IPS-NIHi11 (cell line): ENCODE data around the gene CHCHD5.

Source experiments
- DNase-seq: peaks from one replicate; pipeline ENCODE4 v3.0.0; 2012; ENCODE audit warnings: mixed read lengths, low spot score

CHCHD5 gene

GRCh38 chr2:112625474-112626114, 41.2 kb downstream of the CHCHD5 start:
- no peak for DNase-seq

- DNase-seq = peak; percentile 56
These were observed 42.2 kb downstream of the CHCHD5 start for GRCh38 chr2:112626604-112627059.

- no peak for DNase-seq
These were observed 42.9 kb downstream of the CHCHD5 start for GRCh38 chr2:112627060-112628040.

GRCh38 chr2:112629224-112629623, 44.8 kb downstream of the CHCHD5 start:
- no peak for DNase-seq

GRCh38 chr2:112629823-112630222, 45.4 kb downstream of the CHCHD5 start:
- DNase-seq = no peak

- no peak for DNase-seq
These were observed 45.9 kb downstream of the CHCHD5 start for GRCh38 chr2:112630268-112630667.

- no peak for DNase-seq
These were observed 49.3 kb downstream of the CHCHD5 start for GRCh38 chr2:112633708-112634107.

GRCh38 chr2:112634153-112634873, 49.9 kb downstream of the CHCHD5 start:
- no peak for DNase-seq

- DNase-seq = no peak
These were observed 50.4 kb downstream of the CHCHD5 start for GRCh38 chr2:112634874-112635157.

- no peak for DNase-seq
These were observed 52.3 kb downstream of the CHCHD5 start for GRCh38 chr2:112636605-112637288.

- no peak for DNase-seq
These were observed 52.9 kb downstream of the CHCHD5 start for GRCh38 chr2:112637289-112637660.
